T47D (cell line): ENCODE measurements around the gene RAB14.
"Not testable (repeated sequence)": the region's sequence is repeated elsewhere in the genome, so short reads cannot be mapped to it uniquely, and the experiment has no call there.

ENCODE experiments used
- DNase-seq, 2 experiments: peaks; one replicate each; pipeline versions ENCODE4 v3.0.0 to v3.0.0-alpha.2; 2011 to 2012; ENCODE audit warnings: low read depth in 1 of 2, low spot score in 1 of 2
- JUND ChIP-seq: IDR thresholded peaks from 2 replicates; pipeline ENCODE4 v1.6.1; 2012; ENCODE audit warnings: low read depth
- in situ Hi-C: cut with HindIII; loops from 2 replicates; pipeline ENCODE4 v1.10.0; 2016; ENCODE audit warnings: low sequenced_read_pairs, low pct_unique_long_range_greater_than_20kb

Gene RAB14

DNA sequence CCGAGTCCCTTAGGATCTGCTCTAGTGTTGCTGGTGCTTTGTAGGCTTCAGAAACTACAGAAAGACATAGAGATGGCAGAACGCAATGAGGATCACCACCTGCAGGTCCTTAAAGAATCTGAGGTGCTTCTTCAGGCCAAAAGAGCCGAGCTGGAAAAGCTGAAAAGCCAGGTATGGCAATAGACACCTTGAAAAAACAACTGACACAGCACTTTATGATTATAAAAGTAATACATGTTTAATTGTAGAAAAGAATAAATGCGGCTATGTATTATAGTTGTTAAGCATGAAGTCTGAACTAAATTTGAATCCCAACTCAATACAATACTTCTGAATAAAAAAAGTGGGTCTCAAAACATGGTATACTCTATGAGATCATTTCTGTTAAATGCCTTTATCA lies 43.7 kb downstream of the RAB14 start:
- in situ Hi-C loops, result no loop called here
- DNase-seq, result no peak
- no peak for TF ChIP-seq JUND

DNA sequence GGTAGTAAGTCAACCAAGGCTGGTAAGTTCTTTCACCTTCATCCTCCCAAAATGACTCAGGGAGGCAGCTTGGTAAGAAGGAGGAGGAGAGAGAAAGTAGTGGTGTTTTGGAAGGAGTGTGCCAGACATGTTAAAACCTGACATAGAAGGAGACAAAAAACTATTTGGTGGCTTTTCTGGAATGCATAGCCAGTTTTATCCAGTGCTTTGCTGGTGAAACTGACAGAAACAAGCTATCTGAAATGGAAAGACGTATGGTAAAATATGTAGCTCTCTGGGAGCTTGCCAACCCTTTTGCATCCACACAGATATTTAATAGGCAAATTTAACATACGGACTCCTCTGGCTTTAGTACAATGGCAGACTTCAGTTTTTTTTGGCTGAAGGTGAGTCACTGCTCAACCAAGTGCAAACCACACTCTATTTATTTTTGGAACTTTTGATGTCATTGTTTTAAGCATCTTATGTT lies 45.4 kb downstream of the RAB14 start:
- DNase-seq, result no peak
- in situ Hi-C loops, result no loop called here
- no peak for TF ChIP-seq JUND

DNA sequence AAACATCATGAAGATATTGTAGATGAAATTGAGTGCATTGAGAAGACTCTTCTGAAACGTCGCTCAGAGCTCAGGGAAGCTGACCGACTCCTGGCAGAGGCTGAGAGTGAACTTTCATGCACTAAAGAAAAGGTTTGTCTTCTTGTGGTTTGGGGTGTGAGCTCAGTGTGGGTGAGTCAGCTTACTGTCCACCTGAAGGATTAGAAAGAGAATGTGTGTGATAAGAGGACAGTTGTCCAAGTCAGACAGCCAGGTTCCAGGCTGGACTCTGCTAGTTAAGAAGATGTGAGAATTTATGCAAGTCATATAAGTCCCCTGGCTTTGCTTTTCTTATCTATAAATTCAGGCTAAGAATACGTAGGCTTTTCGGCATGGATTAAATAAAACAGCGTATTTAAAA lies 46.9 kb downstream of the RAB14 start:
- DNase-seq, result no peak
- in situ Hi-C loops, result no loop called here
- TF ChIP-seq JUND, result no peak

DNA sequence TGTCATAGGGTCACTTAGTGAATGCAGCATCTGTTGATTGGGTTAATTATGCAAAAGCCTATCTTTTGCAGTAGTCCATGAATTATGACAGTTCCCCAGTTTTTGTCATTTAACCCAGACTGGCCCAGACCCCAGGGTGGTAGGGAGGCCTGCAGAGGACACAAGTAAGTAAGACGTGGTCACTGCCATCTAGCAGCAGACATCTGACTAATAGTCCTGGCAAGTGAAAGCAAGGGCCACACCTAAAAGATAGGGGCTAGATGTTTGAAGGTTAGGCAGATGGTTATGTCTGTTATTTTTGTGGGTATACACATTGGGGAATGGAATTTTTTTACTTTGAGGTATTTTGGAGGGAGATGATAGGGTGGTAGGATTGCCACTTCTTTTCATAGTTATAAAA lies 48.0 kb downstream of the RAB14 start:
- in situ Hi-C loops, result no loop called here
- no peak for TF ChIP-seq JUND
- no peak for DNase-seq

DNA sequence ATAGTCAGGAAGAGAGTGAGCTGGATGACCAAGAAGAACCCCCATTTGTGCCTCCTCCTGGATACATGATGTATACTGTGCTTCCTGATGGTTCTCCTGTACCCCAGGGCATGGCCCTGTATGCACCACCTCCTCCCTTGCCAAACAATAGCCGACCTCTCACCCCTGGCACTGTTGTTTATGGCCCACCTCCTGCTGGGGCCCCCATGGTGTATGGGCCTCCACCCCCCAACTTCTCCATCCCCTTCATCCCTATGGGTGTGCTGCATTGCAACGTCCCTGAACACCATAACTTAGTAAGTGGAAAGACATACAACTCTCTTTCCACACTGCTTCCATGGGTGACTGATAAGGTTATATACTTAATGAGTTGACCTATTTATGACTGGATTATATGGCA lies 51.5 kb downstream of the RAB14 start:
- in situ Hi-C loops, result no loop called here
- no peak for DNase-seq
- TF ChIP-seq JUND, result no peak

- no peak for DNase-seq
- in situ Hi-C loops, result no loop called here
- TF ChIP-seq JUND, result no peak
Observed at GRCh38 chr9:121144482-121144881, 57.2 kb downstream of the RAB14 start.

- TF ChIP-seq JUND, result no peak
- no peak for DNase-seq
- in situ Hi-C loops, result no loop called here
Observed at GRCh38 chr9:121143771-121144170, 57.9 kb downstream of the RAB14 start.

- no peak for DNase-seq
- no peak for TF ChIP-seq JUND
- in situ Hi-C loops, result no loop called here
Observed at GRCh38 chr9:121141706-121142105, 60.0 kb downstream of the RAB14 start.

DNA sequence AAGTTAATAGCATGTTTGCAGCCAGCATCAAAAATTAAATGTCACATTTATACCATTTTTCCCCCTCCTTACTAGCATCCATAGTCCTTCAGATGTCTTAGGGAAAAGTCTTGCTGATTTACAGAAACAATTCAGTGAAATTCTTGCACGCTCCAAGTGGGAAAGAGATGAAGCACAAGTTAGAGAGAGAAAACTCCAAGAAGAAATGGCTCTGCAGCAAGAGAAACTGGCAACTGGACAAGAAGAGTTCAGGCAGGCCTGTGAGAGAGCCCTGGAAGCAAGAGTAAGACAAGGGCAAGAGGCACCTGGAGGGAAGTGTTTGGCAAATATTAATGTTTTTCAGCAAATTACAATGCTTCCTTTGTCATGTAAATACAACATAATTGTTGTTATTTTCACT lies 60.4 kb downstream of the RAB14 start:
- DNase-seq, result peak in 1 of 2 experiments; percentile 7
- in situ Hi-C loops, result no loop called here
- no peak for TF ChIP-seq JUND

DNA sequence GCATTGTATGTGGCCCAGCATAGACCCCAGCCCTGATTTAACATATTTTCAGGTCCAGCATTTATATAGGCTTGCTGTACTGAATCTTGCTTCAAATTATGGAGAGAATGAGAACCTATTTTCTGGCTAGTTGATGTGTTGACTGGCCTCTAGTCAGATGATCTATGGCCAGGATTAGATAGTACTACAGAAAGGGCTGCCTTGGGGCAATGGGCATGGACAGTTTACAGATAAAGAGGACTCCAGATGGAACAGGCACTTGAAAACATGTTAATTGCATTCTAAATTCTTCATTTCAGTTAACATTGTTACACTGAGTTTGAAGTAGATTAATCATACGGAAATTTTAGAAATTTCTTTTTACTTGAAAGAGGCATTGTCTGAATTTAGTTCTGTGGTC lies 61.5 kb downstream of the RAB14 start:
- TF ChIP-seq JUND, result no peak
- no peak for DNase-seq
- in situ Hi-C loops, result no loop called here

GRCh38 chr9:121138973-121139372 lies 62.7 kb downstream of the RAB14 start:
- no peak for DNase-seq
- no peak for TF ChIP-seq JUND
- in situ Hi-C loops, result no loop called here

GRCh38 chr9:121138561-121138960 lies 63.1 kb downstream of the RAB14 start:
- TF ChIP-seq JUND, result no peak
- in situ Hi-C loops, result no loop called here
- no peak for DNase-seq

- in situ Hi-C loops, result no loop called here
- no peak for TF ChIP-seq JUND
- no peak for DNase-seq
Observed at GRCh38 chr9:121135642-121136041, 66.0 kb downstream of the RAB14 start.

DNA sequence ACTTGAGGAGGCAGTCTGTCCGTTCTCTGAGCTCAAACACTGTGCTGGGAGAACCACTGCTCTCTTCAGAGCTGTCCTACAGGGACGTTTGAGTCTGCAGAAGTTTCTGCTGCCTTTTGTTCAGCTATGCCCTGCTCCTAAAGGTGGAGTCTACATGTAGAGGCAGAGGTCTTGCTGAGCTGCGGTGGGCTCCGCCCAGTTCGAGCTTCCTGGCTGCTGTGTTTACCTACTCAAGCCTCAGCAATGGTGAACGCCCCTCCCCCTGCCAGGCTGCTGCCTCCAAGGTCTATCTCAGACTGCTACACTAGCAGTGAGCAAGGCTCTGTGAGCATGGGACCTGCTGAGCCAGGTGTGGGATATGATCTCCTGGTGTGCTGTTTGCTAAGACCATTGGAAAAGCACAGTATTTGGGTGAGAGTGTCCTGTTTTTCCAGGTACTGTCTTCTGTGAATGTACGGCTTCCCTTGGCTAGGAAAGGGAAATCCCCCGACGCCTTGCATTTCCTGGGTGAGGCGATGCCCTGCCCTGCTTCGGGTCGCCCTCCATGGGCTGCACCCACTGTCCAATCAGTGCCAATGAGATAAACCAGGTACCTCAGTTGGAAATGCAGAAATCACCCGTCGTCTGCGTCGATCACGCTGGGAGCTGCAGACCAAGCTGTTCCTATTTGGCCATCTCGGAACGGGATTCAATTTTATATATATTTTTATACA lies 68.4 kb downstream of the RAB14 start:
- no peak for TF ChIP-seq JUND
- peak in 1 of 2 experiments; percentile 16 for DNase-seq
- in situ Hi-C loops, result no loop called here

- in situ Hi-C loops, DNase-seq: not testable (repeated sequence)
Observed at GRCh38 chr9:121129384-121129783, 72.3 kb downstream of the RAB14 start.
